Measurements from ENCODE around the gene LYZL4. TPM values are rescaled to one million over a fixed set of nuclear protein-coding genes. Genes with fewer than 3 reads are reported as not detected.
A peak's percentile ranks its signal among the peaks of the same experiment; 100 is the strongest.

LYZL4 gene
- total and polyA plus RNA-seq, 2 of the 13 experiments (the other 11 are each of a cell fraction or from before 2014, with no cell fraction given), result not detected

- TF ChIP-seq ZBTB33 (CRISPR knock-in tag; IDR thresholded peaks at IDR 0.05), result 0 out of 2 replicates have a peak, but pooled peaks have one; percentile 13
- TF ChIP-seq PPARG (CRISPR knock-in tag; conservative IDR thresholded peaks at IDR 0.05), result peak; percentile 70
- TF ChIP-seq ZNF576 (CRISPR knock-in tag; IDR thresholded peaks at IDR 0.05), result no peak
- no peak for TF ChIP-seq SOX6 (IDR thresholded peaks at IDR 0.05)
- peak; percentile 97 for TF ChIP-seq SOX6 (CRISPR knock-in tag; IDR thresholded peaks at IDR 0.05)
- no peak for TF ChIP-seq ZNF775 (CRISPR knock-in tag; IDR thresholded peaks at IDR 0.05; ENCODE audit: borderline replicate concordance)
- TF ChIP-seq RXRB (CRISPR knock-in tag; IDR thresholded peaks at IDR 0.05; ENCODE audit: borderline replicate concordance), result peak; percentile 77; the same call in 1 of the 2 replicates
- no peak for TF ChIP-seq CENPBD1 (CRISPR knock-in tag; IDR thresholded peaks at IDR 0.05; ENCODE audit: borderline replicate concordance, low read depth)
- TF ChIP-seq NR3C1 (CRISPR knock-in tag; IDR thresholded peaks at IDR 0.05), result no peak
- TF ChIP-seq ZNF407 (CRISPR knock-in tag; IDR thresholded peaks at IDR 0.05; ENCODE audit: not compliant biosample characterization), result no peak
- peak; percentile 87 for TF ChIP-seq MED13 (CRISPR knock-in tag; IDR thresholded peaks at IDR 0.05)
- no peak for TF ChIP-seq ZNF691 (CRISPR knock-in tag; IDR thresholded peaks at IDR 0.05; ENCODE audit: borderline replicate concordance, low read depth)
- no peak for TF ChIP-seq ZNF773 (CRISPR knock-in tag; IDR thresholded peaks at IDR 0.05; ENCODE audit: borderline replicate concordance)
- no peak for TF ChIP-seq ZNF432 (CRISPR knock-in tag; IDR thresholded peaks at IDR 0.05; ENCODE audit: borderline replicate concordance)
- TF ChIP-seq DMAP1 (CRISPR knock-in tag; IDR thresholded peaks at IDR 0.05), result peak; percentile 25; the same call in 1 of the 2 replicates
- 0 out of 2 replicates have a peak, but pooled peaks have one; percentile 22 for TF ChIP-seq FOXK1 (CRISPR knock-in tag; IDR thresholded peaks at IDR 0.05; ENCODE audit: borderline replicate concordance, low read depth)
These were observed 11.7 kb upstream of the LYZL4 start (continued) for GRCh38 chr3:42421818-42422796.

Measured in HepG2 (cell line).